ENCODE data around the gene NOVA1.
"Not testable (repeated sequence)": the region's sequence is repeated elsewhere in the genome, so short reads cannot be mapped to it uniquely, and the experiment has no call there.

NOVA1 gene

GRCh38 chr14:26597589-26598080 lies at the start of gene NOVA1:
NOVA1 (minus strand) TSS chr14:26598033; CDS start chr14:26597436, 597 bp downstream.
- FAIRE-seq = no peak
- DNase-seq (ENCODE audit: extremely low spot score, insufficient read length, low read depth) = no peak

- FAIRE-seq; DNase-seq (ENCODE audit: extremely low spot score, insufficient read length, low read depth): not testable (repeated sequence)
These were observed 47.2 kb upstream of the NOVA1 start for GRCh38 chr14:26645057-26645456.

GRCh38 chr14:26636561-26636960 lies 38.7 kb upstream of the NOVA1 start:
- FAIRE-seq = no peak
- no peak for DNase-seq (ENCODE audit: extremely low spot score, insufficient read length, low read depth)

- not testable (repeated sequence) for FAIRE-seq
These were observed 37.1 kb upstream of the NOVA1 start for GRCh38 chr14:26634946-26635345.

GRCh38 chr14:26626256-26626655 lies 28.4 kb upstream of the NOVA1 start:
- no peak for FAIRE-seq
- no peak for DNase-seq (ENCODE audit: extremely low spot score, insufficient read length, low read depth)

More at GRCh38 chr14:26634946-26635345, 37.1 kb upstream of the NOVA1 start:
- not testable (repeated sequence) for DNase-seq (ENCODE audit: extremely low spot score, insufficient read length, low read depth)

GRCh38 chr14:26622611-26623010 lies 24.8 kb upstream of the NOVA1 start:
- FAIRE-seq = no peak
- DNase-seq (ENCODE audit: extremely low spot score, insufficient read length, low read depth) = no peak

- DNase-seq (ENCODE audit: extremely low spot score, insufficient read length, low read depth) (no peak), FAIRE-seq (no peak)
These were observed 24.2 kb upstream of the NOVA1 start for GRCh38 chr14:26621807-26622560.

- no peak for DNase-seq (ENCODE audit: extremely low spot score, insufficient read length, low read depth)
- no peak for FAIRE-seq
These were observed 23.5 kb upstream of the NOVA1 start for GRCh38 chr14:26621364-26621763.

GRCh38 chr14:26611259-26611658 lies 13.4 kb upstream of the NOVA1 start:
- no peak for DNase-seq (ENCODE audit: extremely low spot score, insufficient read length, low read depth)
- no peak for FAIRE-seq

GRCh38 chr14:26606729-26607312 lies 9.0 kb upstream of the NOVA1 start:
- FAIRE-seq (no peak), DNase-seq (ENCODE audit: extremely low spot score, insufficient read length, low read depth) (no peak)

GRCh38 chr14:26605602-26606001 lies 7.8 kb upstream of the NOVA1 start:
- DNase-seq (ENCODE audit: extremely low spot score, insufficient read length, low read depth) = no peak
- no peak for FAIRE-seq

- DNase-seq (ENCODE audit: extremely low spot score, insufficient read length, low read depth) (no peak), FAIRE-seq (no peak)
These were observed 5.1 kb upstream of the NOVA1 start for GRCh38 chr14:26602902-26603301.

GRCh38 chr14:26601856-26602255 lies 4.0 kb upstream of the NOVA1 start:
- no peak for DNase-seq (ENCODE audit: extremely low spot score, insufficient read length, low read depth)
- no peak for FAIRE-seq

GRCh38 chr14:26599291-26599690 lies 1.5 kb upstream of the NOVA1 start:
- DNase-seq (ENCODE audit: extremely low spot score, insufficient read length, low read depth) = no peak
- FAIRE-seq = no peak

GRCh38 chr14:26598672-26599131 lies 869 bp upstream of the NOVA1 start:
- no peak for DNase-seq (ENCODE audit: extremely low spot score, insufficient read length, low read depth)
- no peak for FAIRE-seq

GRCh38 chr14:26598081-26598671 lies 343 bp upstream of the NOVA1 start:
- no peak for FAIRE-seq

GRCh38 chr14:26597071-26597588 lies 703 bp downstream of the NOVA1 start:
- FAIRE-seq = no peak
- no peak for DNase-seq (ENCODE audit: extremely low spot score, insufficient read length, low read depth)

More at GRCh38 chr14:26598081-26598671, 343 bp upstream of the NOVA1 start:
- DNase-seq (ENCODE audit: extremely low spot score, insufficient read length, low read depth) = no peak

- DNase-seq (ENCODE audit: extremely low spot score, insufficient read length, low read depth) = no peak
- FAIRE-seq = no peak
These were observed 1.2 kb downstream of the NOVA1 start for GRCh38 chr14:26596543-26597061.

- DNase-seq (ENCODE audit: extremely low spot score, insufficient read length, low read depth) = no peak
- no peak for FAIRE-seq
These were observed 1.8 kb downstream of the NOVA1 start for GRCh38 chr14:26595926-26596542.
